GOT3 (cell line): ENCODE measurements around the gene SKIDA1.

ENCODE experiments used
- DNase-seq: peaks from one replicate; lab custom pipeline; 2025; ENCODE audit warnings: mixed read lengths; lab: John Stamatoyannopoulos, UW

The SKIDA1 gene

DNA sequence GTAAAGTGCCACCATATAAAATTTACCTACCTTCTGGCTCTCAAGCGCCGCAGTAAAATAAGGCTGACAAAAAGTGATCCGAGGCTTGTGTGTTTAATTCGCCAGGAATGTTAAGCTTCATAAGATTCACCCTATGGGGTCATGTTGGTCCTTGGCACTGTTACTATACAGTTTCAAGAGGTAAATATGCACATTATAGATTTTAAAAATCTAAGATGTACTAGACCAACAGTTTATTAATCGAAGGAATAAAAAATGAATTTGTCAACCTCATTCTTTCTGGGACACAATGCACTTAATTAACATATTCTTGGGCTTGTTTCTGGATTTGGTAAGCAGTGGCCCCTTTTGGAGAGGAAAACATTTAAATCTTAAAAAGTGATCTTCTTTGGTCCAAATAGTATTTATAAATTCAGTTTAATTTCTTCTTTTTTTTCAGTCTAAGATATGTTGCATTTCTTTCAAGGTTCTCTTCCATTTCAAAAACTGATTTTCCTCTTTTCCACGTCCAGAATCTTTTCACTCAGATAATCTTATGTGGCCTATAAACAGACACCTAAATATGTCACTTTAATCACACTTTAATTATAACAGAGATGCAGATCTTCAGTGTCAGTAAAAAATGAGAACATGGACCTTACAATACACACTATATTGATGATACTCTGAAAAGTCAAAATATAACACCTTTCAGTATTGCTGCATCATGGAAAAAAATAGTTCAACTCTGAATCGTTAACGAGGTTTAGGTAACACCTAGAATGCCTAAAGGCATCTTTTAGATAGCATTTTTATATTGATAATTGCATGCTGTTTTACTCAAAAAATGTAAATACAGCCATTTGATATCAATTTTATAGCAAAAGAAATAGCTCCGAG lies 3.8 kb upstream of the SKIDA1 start:
- no peak for DNase-seq

DNA sequence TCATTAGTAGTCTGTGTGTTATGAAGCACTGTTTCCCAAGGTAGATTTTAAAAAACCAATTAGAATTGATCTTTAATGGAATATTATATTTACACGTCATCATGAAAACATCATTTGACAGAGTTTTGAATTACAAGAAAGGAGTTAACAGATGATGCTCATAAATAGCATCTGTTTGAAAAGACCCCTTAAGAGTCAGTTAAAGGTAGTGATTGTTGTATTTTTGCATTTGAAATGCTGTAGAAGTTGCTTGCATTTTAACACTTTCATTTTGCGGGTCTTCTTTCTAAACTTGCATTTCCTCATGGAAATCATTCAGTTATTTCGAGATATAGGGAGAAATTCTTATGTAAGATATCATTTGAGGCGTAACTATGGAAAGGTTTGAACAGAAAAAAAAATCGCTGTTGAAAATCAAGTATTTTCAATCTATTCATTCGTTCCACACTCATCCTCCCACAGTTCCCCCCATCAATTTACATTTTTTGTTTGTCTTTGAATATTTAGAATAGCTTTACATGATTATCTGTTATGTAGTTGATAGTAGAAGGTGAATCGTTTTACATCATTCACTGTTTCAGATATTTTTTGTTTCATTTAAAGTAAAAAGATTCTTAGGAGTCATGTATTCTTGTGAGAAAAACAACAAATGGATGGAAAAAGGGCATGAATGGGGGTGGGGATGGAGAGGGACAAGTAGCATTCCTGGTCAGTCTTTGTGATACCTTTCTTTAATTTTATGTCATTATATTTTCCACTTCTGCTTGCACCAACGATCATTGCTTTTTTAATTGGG lies 3.0 kb upstream of the SKIDA1 start:
- no peak for DNase-seq

- DNase-seq = no peak
Observed at GRCh38 chr10:21527598-21528235, 2.2 kb upstream of the SKIDA1 start.

GRCh38 chr10:21526860-21527597 lies 1.5 kb upstream of the SKIDA1 start:
- no peak for DNase-seq

- no peak for DNase-seq
Observed at GRCh38 chr10:21526188-21526859, 842 bp upstream of the SKIDA1 start.

DNA sequence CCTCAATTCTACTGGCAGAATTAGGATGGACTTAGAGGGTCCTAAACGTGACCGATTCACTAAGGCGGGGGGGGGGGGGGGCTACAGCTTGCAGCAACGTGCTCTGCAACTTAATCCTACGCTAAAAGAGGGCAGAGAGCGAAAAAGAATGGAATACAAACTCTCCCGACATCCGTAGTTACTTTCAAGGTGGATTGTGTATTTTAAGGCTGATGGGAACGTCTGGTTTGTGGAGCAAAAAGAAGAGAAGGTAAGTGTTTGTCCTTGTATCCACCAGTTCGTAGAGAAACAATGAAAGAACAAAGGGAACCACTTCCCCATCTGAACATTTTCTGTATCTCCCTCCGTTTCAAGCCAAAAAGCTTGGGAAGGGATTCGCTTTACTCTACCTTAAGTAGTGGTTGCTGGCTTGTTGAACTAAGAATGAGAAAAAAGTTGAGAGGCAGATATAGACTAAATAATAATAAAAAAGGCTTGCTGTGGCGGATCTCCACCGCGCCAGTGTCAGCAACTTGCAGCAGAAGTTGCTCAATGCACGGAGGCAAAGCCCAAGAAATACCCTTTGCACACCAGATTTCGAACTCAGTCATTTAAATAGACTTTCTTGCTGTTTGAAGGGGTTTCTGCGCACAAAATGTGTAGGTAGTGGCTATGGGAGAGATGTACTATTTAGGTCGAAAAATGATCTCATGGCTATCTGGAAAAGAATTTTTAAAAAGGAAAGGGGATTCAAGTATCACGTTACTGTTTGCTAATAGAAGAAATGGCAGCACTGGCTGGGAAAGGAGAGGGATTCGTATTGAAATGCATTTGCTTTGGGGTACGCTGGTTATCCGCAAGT lies 736 bp downstream of the SKIDA1 start:
- no peak for DNase-seq

DNA sequence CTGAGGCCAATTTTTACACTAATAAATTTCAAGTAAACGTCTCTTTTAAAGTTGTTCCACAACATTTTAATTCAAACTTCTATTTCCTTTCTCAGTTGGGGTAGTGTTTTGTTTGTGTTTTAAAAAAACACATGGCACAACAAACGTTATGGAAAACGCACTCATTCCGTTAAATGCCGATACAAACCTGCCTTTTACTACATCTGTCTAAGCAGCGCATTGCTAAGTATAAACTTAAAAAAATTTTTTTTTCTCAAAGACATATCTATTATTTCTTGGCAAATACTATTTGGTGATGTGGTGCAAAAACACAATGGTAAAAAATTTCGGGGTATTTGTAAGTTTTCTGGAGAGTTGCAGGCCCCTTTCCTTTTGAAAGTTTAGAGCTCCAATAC lies 1.4 kb downstream of the SKIDA1 start:
- no peak for DNase-seq

- DNase-seq = no peak
Observed at GRCh38 chr10:21523557-21524008, 1.9 kb downstream of the SKIDA1 start.

GRCh38 chr10:21522631-21523406 lies 2.7 kb downstream of the SKIDA1 start:
- DNase-seq = no peak

DNA sequence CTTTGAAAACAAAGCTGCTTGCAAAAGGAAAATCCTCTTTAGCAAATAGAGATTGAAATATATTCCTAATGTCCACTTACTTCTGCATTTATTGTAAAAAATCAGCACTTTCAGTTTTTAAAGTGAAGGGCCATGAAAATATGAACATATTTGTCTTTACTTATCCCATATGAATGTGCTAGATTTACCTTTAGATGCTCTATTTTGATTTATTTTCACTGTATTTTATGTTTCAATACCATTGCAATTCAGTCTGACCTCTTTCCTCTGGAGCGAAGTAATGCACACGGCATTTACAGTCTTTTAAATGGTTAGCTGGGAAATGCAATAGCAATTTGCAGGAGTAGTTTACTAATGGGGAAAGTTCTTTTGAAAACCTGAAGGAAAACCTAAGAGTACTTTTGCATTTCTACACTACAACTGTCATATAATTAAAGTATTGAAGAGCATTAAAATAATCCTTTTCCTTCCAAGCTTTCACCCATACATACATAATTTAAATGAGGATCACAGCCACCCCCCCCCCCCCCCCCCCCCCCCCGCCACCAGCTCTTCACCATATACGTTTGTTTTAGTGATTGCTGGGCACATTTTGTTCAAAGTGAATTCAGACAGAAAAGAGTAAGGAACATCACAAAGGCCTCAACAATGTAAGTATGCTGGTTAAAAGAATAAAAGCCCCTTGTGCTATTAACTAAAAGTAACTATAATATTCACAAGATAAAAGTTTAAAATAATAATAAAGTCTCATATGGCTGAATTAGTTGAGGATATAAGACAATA lies 3.5 kb downstream of the SKIDA1 start:
- DNase-seq = no peak

- DNase-seq = no peak
Observed at GRCh38 chr10:21520949-21521348, 4.5 kb downstream of the SKIDA1 start.

DNA sequence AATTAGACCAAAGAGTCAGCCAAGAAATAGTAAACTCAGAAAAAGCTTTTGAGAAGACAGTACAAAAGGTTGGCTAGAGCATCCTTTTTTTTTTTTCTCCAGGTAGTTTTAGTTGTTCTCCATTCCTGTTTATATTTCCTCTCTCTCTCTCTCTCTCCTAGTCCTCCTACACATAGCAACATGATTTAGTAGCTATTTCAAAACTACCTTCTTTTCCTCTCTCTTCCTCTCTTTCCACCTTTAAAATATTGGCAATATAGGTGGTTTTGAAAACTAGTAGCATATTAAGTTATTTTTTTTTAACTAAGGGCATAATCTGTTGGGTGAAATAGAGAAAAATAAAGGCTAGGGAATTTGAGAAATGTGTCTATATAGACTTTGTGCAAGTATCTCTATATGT lies 5.0 kb downstream of the SKIDA1 start:
- DNase-seq = no peak

GRCh38 chr10:21519941-21520436 lies 5.5 kb downstream of the SKIDA1 start:
- no peak for DNase-seq

DNA sequence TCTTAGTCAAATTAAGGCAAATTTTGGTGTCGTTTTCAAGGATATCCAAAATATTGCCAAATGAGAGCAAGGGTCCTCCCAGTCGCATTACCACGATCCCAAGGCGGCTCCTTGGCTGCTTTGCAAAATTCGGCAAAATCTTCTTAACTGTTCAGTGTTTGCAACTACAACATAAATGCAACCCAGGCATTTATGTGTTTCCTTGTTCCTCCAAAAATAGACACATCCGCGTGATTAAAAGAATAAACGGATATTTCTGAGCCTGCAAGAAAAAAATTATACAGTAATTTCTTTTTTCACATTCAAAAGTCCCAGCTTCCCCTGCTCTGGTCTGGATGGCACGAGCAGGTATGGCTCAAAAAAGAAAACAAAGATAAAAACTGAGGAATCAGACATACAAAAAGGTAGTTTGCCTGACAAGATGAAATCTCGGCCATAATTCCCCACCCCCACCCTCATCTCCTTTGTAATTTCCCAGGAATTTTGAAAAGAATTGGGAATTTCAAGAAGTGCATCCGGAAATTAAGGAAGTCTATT lies 6.0 kb downstream of the SKIDA1 start:
- no peak for DNase-seq

- DNase-seq = no peak
Observed at GRCh38 chr10:21518641-21519396, 6.7 kb downstream of the SKIDA1 start.

DNA sequence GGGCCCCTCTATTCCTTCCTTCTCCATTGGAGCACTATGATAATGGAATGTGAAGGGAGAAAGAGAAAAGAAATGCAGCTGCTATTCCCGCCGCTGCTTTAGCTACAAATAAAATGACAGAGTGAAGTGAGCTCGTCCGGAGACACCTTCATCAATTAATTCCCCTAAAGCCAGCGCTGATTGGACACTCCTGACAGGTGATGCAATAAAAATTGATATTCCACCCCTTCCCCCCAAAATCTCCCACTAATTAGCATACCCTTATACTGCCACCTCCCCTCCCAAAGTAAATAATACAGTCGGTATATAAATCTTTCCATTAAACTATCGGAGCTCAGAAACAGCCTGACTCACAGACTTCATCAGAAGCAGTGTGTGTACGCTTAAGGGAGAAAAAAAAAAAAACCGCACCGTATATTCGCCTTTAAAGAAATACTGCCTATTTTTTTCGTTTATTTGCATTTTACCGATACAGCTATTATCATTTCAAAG lies 7.3 kb downstream of the SKIDA1 start:
- no peak for DNase-seq
